GM18873 (cell line): ENCODE measurements around the gene SCIN.

Experiments used
- ATAC-seq: cut with Tn5 transposase; IDR thresholded peaks from one replicate; pipeline ENCODE4 v1.9.1; 2021; ENCODE audit warnings: mild to moderate bottlenecking, moderate library complexity, moderate number of reproducible peaks; ENCODE audit not compliant: unreplicated experiment, low FRiP score

The SCIN gene

DNA sequence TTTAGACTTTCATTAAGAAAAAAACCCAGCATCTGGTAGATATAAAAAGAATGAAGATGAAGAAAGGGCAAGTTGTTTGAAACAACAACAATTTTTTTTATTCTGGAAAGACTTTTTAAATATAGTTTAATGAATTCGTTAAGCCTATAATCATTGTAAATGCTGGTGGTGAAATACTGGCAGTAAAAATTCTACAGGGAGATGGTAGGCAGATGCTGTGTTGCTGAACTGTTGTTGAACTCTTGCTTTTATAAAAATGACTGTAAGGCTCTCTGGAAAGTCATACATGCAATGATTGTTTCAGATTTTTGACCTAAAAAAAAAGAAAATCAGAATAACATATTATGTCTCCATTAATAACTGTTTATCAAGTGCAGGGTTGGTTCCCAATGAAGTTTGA lies 39.0 kb downstream of the SCIN start:
- ATAC-seq = no peak

DNA sequence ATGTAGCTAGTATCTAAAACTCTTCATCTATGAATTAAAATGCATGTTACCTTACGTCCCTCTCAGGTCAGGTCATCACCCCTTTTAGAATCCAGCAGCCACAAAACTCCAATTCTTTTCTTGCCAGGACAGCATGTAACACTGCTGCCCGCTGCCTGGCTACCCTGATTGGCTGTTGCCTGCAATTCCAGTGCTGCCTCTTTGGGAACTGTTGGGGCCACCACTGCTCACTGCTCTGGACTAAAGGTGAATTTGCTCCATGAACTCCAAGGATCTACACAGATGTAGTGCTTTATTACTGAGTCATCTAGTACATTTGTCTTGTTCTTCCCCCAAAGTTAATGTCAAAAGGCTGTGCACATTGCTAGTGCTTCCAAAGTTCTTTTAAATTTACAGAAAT lies 40.4 kb downstream of the SCIN start:
- ATAC-seq = no peak

DNA sequence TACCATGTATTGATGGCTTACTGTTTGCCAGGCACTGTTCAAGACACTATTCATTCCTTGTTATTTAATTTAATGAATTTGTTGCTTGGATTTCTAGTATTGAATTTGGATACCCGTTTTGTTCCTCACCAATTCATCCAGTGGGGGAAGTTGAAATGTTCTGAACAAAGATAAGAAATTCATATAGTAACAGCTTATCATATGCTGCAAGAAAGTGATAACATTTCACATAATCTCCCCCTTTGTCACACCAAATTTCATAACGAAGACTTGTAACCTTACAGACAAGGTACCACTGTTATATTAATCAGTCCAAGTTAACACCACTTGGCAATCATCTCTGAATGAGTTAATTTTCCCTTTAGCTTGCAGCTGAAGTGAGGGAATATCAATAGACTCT lies 42.1 kb downstream of the SCIN start:
- ATAC-seq = no peak

DNA sequence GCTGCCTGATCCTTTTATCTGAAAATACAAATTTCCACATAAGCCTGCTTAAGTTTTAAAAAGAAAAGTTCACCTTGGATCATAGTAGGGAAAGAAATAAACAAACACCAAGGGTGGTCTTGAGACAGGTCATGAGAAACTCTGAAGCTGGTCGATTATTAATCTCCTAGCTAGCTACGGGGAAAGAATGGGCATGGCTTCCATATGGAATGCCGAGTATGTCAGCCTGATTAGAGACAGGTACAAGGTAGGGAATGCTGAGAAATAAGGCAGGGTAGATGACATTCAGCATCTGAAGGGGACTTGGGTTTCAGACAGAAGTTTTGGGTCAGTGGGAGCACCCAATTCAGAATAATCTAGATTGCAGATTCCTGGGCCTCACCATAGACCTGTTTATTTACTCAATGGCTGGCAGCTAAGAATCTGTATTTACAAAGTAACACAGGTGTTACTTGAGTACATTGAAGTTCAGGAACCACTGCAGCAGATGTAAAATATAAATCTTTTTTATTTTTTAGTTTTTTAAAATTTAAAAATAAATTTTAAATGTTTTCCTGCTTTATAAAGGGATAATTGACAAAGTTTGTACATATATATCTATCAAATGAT lies 49.0 kb downstream of the SCIN start:
- ATAC-seq = no peak

DNA sequence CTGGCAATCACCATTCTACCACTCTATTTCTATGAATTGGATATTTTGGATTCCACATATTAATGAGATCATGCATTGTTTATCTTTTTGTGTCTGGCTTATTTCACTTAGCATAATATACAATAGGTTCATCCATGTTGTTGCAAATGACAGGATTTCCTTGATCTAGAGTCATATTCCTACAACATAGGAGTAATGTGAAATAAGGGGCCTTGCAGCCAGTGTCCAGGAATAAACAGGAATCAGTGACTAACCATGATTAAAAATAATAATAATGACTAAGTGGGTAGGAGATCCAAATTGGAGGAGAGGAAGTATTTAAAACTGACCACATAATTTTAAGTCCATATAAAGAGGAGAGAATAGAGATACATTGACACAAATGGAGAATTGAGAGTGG lies 49.9 kb downstream of the SCIN start:
- no peak for ATAC-seq

DNA sequence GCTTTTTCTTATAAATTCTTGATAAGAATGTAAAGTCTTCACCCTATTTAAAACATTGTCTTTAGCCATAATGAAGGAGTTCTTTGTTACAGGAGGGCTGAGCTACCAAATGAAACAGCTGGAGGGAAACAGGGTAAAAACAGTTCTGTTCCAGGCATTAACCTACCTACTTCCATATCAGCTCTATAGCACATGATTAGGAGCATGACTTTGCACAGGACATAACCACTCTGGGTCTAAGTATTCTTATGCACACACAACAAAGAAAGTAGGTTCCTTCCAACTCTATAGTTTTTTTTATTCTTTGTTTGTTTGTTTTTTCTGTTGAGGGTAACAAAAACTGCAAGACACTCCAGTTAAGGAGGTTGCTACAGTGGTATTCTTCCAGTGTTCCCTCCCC lies 52.7 kb downstream of the SCIN start:
- no peak for ATAC-seq

DNA sequence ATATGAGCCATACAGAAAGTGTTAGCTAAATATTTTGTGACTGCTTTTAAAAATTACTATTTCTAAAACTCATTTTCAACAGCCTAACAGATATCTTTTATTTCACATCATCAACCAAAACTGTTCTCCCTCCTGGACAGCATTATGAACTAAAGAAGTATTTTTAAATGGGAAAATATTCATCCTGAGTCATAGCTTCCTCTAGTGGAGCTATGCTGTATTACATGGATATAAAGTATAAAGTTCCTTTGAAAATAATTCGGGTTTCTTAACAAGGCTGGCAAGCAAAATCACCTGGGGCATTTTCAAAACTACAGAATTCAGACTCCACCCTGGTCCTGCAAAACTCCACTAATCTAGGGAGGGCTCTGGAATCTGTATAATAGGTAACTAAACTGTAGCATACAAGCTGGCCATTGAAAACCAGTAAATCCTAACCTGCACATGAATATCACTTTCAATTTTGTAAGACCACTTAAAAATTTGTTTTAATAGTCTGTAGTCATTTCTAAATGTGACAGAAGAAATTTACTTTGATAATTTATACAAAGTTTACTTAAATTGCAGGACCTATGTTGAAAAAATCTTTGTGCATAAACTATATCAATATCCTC lies 53.5 kb downstream of the SCIN start:
- no peak for ATAC-seq

DNA sequence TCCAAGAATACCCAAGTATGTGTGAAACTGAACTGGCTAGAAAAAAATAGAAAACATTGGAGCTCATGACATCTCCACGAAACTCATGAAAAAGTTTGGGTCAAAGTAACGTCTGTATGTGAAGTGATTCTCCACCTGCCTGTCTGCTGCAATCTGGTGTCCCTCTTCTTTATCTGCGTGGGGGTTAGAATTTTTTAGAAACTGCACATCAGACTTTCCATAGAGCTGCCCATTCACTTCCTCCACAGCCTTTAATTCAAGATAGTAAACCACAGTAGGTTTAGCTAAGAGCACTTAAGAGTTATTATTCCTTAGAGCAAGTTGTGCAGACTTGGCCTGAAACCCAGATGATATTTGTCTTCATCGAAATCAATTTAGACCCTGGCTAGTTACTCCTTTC lies 55.3 kb downstream of the SCIN start:
- no peak for ATAC-seq

DNA sequence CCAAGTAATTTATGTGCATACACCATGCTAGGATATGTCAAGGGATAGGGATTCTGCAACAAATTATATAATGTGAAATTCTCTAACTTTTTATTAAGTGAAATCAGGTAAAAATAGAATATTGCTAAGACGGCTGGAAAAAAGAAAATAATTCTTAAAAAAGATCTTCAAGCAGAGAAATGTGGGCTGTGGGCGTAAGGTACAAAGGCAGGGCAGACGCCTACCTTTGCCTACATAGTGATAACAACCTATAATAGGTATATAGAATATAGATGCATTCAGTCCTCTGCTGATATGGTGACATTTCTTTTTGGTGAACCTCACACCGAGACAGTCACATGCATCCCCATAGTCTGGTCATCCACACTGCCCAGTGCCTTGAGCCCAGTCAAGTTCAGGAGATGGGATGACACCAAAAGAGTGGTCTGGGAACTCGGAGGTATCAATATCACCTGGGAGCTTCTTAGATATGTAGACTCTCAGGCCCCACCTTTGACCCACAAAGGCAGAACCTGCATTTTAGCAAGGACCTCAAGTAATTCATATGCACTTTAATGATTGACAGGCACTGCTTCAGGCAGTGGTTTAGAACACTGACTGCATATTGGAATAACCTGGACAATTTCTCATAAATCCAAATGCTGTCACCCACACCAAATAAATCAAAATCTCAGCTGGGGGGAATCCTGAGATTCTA lies 59.4 kb downstream of the SCIN start:
- no peak for ATAC-seq

DNA sequence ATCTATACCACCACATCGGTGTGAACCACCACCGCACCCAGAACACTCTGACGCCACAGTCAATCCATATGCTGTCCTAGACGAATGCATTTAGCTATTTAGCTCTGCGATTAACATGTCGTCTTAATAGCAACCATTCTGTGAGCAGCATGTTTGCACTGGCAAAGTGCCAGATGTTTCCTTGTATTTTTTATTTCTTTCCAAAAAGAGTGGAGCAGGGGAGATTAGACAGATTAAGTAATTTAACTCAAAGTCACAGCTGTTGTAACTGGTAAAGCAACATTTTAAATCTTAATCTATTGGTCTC lies 59.9 kb downstream of the SCIN start:
- no peak for ATAC-seq

DNA sequence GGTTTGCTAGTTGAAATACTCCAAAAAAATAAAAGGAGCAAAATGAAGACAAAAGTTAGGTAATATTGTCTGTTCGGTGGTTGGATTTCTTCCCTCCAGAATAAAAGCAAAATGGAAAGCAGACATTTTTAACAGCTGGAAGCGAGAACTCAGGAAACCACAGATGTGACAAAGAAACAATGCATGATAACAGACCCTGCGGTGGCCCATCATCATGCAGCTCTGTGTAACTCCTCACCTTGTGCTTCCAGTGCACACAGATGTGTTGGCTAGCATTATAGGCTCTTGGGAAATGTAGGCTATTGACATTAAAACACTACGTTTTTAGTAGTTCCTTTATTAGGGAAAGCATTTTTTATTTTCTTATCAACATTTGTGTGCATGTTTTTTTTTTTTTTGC lies 63.1 kb downstream of the SCIN start:
- ATAC-seq = no peak

DNA sequence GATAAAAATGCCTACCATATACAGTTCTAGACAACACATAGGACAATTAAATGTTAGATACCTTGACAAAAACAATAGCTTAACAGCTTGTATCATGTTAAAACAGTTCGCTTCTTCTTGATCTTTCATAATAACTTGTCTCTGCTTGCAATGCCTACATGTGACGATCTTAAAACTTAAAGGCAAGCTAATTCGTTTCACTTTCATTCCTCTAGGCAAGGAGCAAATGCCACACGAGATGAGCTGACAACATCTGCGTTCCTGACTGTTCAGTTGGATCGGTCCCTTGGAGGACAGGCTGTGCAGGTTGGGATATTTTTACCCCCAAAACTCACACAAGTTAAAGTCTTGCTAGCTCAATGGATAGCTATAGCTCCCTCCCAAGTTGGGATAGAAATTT lies 65.3 kb downstream of the SCIN start:
- ATAC-seq = peak; percentile 80

DNA sequence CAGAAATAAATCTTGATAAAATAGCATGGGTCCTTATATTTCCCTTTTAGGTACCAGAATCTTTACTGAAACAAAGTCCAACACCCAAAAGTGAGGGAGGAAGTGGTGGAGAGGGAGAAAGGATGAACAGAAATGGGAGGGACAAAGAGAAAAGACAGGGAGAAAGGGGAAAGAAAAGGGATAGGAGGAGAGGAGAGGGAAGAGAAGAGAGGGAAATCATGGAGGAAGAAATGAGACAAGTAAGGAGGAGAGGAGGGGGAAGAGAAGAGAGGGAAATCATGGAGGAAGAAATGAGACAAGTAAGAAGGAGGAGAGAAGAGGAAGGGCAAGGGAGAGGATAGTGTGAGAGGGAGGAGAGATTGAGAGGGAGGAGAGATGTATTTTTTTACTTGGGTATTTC lies 66.8 kb downstream of the SCIN start:
- no peak for ATAC-seq

DNA sequence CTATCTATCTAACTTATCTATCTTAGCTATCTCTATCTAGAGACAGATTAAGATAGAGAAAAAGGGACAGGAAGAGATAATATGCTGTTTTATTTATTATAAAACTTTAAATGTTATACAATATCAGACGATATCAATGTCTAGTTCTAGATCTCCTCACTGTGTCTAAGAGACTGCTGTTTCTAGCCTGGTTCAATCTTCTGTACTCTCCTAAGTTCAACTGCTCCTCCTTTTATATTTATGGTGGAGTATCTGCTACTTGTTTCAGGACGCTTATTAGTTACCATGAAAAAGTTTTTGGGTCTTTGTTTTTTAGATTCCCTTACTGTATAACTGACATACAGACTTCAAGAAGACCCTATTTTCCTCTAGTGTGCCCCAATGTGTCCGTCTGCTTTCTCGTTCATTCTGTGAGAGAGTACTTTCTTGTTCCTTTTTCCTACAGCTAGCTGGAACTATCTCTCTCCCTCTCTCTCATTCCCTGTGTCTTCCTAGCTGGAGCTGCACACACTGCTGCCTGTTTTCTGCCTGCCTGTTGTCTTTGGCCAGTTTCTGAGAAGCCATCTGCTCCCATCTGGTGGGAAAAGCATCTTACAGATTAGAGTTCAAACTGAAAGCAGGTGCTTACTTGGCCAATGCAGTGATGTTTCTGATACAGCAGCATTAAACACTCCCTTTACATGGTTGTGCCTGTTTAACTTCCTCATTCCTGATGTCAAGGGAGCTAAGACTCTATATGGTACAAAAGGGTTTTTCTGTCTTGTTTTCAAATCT lies 67.5 kb downstream of the SCIN start:
- peak; percentile 44 for ATAC-seq

DNA sequence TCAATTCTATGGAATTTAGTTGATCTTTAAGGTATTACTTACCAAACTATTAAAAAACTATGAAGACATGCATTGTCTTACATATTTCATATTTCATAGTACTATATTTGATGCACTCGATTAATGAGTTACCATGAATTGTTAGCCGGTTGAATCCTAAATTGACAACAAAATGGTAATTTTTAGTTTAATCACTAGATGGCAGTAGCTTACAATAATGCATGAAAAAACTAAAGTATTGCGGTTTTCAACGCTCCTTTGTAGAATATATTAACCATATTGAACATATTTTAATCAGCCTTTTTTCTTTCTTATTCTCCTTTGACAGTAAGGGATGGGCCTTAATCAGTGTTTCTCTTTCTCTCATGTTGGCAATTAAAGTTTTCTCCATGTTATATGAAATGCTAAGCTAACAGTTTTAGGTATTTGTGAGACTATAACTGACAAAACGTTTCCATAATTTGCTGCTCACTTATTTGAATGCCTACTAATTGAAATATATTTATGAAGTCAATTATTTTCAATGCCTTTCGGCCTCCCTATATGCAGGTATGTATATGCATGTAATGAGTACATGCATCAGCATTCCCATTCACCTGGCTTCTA lies 68.4 kb downstream of the SCIN start:
- peak; percentile 35 for ATAC-seq

DNA sequence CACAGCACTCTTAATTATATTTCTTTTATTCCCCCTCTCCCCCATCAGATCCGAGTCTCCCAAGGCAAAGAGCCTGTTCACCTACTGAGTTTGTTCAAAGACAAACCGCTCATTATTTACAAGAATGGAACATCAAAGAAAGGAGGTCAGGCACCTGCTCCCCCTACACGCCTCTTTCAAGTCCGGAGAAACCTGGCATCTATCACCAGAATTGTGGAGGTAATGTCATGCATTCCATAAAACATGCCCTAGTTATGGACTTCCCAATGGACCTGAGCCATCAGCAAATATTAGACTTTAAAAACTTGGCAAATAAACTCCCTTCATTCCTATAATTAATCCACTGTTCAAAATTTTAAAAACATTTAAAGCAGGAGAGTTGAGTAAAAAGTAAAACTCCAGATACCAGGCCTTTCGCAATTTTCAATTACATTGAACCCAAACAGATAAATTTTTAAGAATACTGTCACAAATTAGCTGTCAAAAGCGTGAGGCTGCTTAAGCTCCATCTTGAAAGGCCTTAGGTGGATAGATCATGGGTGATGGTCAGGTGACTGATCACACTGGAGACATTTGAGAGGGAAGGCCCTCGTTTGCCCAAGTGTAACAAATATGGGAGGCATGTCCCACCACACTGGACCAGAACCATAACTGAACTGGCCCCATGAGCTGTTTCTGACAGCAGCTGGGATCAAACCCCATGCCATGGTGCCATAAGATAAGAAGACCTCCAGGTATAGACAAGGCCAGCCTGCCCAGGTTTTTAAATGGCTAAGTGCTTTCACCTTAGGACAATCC lies 70.0 kb downstream of the SCIN start:
- ATAC-seq = no peak

DNA sequence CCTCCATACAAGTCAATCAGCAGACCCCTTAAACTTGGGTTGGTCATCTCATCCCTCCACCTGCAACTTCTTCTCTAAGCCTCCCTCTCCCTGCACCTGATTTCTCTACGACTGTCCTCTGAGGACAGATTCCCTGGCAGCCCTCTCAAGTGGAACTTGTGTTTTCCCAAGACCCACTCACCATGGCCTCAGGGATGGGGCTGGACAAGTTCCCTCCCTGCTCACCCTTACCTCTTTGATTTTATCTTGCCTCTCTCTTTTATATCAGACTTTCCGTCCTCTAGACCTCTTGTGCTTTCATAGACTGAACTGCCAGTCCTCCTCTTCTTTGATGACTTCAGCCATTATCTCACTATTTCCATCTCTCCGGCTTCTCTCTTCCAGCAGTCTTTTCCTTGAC lies 70.7 kb downstream of the SCIN start:
- ATAC-seq = no peak

DNA sequence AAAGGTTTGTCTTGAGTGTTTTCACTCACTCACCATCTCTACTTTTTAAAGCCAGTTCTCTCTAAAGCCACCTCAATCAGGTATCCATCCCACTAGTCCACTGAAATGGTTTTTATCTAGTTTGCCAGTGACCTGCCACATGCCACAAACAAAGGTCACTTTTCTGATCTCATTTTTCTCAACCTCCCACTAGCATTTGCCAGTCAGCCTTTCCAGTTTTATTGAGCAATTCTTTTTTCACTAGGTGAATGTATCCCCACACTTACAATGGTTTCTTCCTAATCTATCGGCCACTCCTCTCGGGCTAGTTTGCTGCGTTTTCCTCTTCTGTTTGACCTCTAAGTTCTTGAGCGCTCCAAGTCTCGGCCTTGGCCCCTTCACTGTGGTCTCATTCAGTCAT lies 72.0 kb downstream of the SCIN start:
- ATAC-seq = no peak

DNA sequence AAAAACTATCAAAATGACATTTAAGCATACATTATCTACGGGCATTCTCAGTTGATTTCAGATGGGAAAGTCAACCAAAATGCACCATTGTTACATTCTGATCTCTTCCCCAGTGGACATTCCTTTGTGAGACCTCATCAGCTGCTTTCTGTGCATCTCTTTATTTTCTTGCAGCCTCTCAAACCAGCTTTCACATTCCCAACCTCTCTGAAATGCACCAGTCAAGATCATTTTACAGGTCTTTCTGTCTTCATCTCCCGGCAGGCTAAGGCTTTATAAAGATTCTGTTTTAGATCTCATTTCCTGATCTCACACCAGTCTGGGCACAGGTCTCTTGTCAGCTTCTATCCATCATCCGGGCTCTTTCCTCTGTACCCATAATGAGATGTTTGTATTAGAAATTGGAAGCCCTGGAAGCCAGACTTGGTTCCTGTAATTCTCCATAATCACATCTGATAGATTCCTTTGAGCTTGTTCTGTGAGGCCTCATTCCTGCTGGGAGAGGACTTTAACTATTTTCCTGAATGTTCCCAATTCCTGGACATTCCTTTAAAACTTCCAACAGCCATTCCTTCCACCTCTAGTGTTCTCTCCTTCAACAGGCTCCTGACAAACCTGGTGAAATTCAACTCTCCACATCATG lies 72.6 kb downstream of the SCIN start:
- ATAC-seq = no peak

DNA sequence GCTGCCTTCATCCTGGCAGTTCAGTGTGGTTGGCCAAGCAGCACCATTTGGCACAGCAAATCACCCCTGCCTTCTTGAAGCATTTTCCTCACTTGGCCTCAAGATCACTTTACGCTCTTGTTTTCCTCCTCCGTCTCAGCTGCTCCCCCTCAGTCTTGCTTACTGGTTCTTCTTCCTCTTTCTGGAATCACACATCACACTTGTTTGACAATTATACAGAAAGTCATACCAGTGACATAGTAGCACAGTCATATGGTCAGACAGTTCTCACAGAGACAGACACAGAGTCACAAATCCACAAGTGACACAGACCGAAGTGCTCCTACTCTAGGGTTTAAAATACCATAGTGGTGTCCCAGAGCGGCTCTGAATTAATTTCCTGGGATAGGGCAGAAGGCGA lies 73.1 kb downstream of the SCIN start:
- ATAC-seq = no peak
